SU-DHL-6 (cell line): ENCODE data around the gene LIMCH1.

Experiments
- H2AFZ ChIP-seq: fragments of 200-600 bp; sonication (generic); 2 replicates; pipeline ENCODE4 v1.6.1; 2014; ENCODE audit warnings: low read depth, mild to moderate bottlenecking, moderate library complexity, mixed read lengths, antibody characterized with exemption, low read length; ENCODE audit not compliant: severe bottlenecking
- H3F3A ChIP-seq: fragments of 200-600 bp; shearing (Covaris generic); 2 replicates; pipeline ENCODE4 v1.6.0; 2016; ENCODE audit warnings: antibody characterized with exemption, mild to moderate bottlenecking; ENCODE audit not compliant: insufficient read depth
- H3K27ac ChIP-seq: fragments of 200-600 bp; sonication (generic); 2 replicates; pipeline ENCODE4 v1.5.1; 2016; ENCODE audit warnings: low read depth, mild to moderate bottlenecking, low read length, moderate library complexity, mixed read lengths
- H3K27me3 ChIP-seq: fragments of 200-600 bp; sonication (generic), shearing (Covaris generic); 2 replicates; pipeline ENCODE4 v1.6.0; 2014; ENCODE audit warnings: mild to moderate bottlenecking, low read length
- H3K36me3 ChIP-seq: fragments of 200-600 bp; sonication (generic); 2 replicates; pipeline ENCODE4 v1.6.1; 2014; ENCODE audit warnings: mild to moderate bottlenecking, low read length, mixed read lengths
- H3K4me2 ChIP-seq: fragments of 300-600, 200-600 bp; shearing (Covaris generic), sonication (generic); 2 replicates; pipeline ENCODE4 v1.6.0; 2014; ENCODE audit warnings: low read length, low read depth, mild to moderate bottlenecking; ENCODE audit not compliant: poor library complexity, severe bottlenecking
- H3K4me3 ChIP-seq: fragments of 200-600 bp; sonication (generic); 2 replicates; pipeline ENCODE4 v1.5.1; 2014; ENCODE audit warnings: antibody characterized with exemption, low read length, mild to moderate bottlenecking, mixed read lengths; ENCODE audit not compliant: insufficient read depth, poor library complexity, severe bottlenecking
- H3K79me2 ChIP-seq: fragments of 200-600 bp; sonication (generic); 2 replicates; pipeline ENCODE4 v1.6.1; 2014; ENCODE audit warnings: mild to moderate bottlenecking, low read length, moderate library complexity; ENCODE audit not compliant: insufficient read depth
- H3K9ac ChIP-seq: fragments of 200-600 bp; sonication (generic); 2 replicates; pipeline ENCODE4 v1.7.0; 2014; ENCODE audit warnings: mild to moderate bottlenecking, low read length
- H3K9me2 ChIP-seq: fragments of 200-600 bp; sonication (generic); replicated peaks from 2 replicates; pipeline ENCODE4 v1.6.1; 2014; ENCODE audit warnings: low read length; ENCODE audit not compliant: insufficient read depth
- H3K9me3 ChIP-seq: fragments of 200-600 bp; sonication (generic); 2 replicates; pipeline ENCODE4 v1.6.1; 2014; ENCODE audit warnings: low read length, mixed read lengths; ENCODE audit not compliant: insufficient read depth
- H4K20me1 ChIP-seq: fragments of 200-600 bp; sonication (generic); 2 replicates; pipeline ENCODE4 v1.6.1; 2014; ENCODE audit warnings: low read depth, mild to moderate bottlenecking, antibody characterized with exemption, low read length, moderate library complexity, mixed read lengths
- EZH2phosphoT487 ChIP-seq: fragments of 200-600 bp; sonication (generic), shearing (Covaris generic); conservative IDR thresholded peaks from 2 replicates; pipeline ENCODE4 v1.6.1; 2018; ENCODE audit warnings: mild to moderate bottlenecking, antibody characterized with exemption, low read length, moderate library complexity, mixed read lengths
- TF ChIP-seq, protein P1 (sequence below): fragments of 200-600 bp; sonication (generic); IDR thresholded peaks from one replicate; pipeline ENCODE4 v1.5.1; 2017; ENCODE audit warnings: antibody characterized with exemption, mild to moderate bottlenecking, low read length, moderate library complexity; ENCODE audit not compliant: insufficient read depth, poor library complexity, severe bottlenecking

The LIMCH1 gene

DNA sequence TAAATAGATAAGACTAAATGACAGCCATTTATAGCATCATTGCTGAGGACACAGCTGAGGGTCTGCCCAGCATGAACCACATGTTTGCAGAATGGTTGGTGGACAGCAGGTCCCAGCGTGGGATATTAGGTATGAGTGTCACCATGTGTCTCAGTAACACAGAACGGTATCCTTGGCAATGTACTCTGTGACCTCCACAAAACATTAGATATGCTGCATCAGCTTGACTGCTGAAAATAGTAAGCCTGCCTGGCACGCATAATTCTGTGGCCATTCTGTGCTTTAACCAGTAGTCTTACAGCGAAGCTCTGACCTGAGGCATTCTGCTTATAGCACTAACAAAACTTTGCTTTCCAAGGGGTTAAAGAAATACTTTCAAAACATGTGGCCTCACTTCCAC lies 32.0 kb downstream of the LIMCH1 start:
- Histone ChIP-seq H3K36me3 (no peaks in the 10 kb centered on the region), H3K9me2 (no peaks in the 10 kb centered on the region), H3K4me2 (no peak overlapping the region), H3F3A (no peaks in the 10 kb centered on the region), H3K27me3 (no peaks in the 10 kb centered on the region), H3K4me3 (no peak overlapping the region), H3K9me3 (no peaks in the 10 kb centered on the region), H2AFZ (no peak overlapping the region), H3K9ac (no peak overlapping the region), H3K79me2 (no peaks in the 10 kb centered on the region), H3K27ac (no peak overlapping the region), H4K20me1 (no peaks in the 10 kb centered on the region)
- no peak for TF ChIP-seq EZH2phosphoT487
- TF ChIP-seq, protein P1, sequence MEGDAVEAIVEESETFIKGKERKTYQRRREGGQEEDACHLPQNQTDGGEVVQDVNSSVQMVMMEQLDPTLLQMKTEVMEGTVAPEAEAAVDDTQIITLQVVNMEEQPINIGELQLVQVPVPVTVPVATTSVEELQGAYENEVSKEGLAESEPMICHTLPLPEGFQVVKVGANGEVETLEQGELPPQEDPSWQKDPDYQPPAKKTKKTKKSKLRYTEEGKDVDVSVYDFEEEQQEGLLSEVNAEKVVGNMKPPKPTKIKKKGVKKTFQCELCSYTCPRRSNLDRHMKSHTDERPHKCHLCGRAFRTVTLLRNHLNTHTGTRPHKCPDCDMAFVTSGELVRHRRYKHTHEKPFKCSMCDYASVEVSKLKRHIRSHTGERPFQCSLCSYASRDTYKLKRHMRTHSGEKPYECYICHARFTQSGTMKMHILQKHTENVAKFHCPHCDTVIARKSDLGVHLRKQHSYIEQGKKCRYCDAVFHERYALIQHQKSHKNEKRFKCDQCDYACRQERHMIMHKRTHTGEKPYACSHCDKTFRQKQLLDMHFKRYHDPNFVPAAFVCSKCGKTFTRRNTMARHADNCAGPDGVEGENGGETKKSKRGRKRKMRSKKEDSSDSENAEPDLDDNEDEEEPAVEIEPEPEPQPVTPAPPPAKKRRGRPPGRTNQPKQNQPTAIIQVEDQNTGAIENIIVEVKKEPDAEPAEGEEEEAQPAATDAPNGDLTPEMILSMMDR = no peak

DNA sequence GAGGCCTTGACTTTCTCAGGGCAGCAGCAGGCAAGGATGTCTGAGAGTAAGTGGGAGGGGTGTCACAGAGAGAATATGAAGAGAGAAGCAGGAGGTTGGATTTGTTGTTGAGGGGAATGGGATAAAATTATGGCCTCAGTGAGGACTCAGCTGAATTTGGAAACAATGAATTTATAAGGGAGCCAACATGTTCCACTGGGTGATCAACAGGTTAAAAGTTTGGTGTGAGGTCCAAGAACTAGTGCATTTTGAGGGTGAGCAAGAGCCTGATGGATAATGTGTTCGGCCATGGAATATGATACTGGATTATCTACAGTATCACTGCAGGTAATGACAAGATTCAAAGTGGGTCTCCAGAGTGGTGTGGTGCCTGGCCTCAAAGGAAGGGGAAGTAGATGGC lies 33.5 kb downstream of the LIMCH1 start:
- no peaks in the 10 kb centered on the region for H4K20me1 ChIP-seq
- TF ChIP-seq, protein P1 = no peak
- no peak for TF ChIP-seq EZH2phosphoT487
- no peak overlapping the region for H2AFZ ChIP-seq
- H3K79me2 ChIP-seq = no peaks in the 10 kb centered on the region
- H3K27ac ChIP-seq = no peak overlapping the region
- no peaks in the 10 kb centered on the region for H3K36me3 ChIP-seq
- H3F3A ChIP-seq = no peaks in the 10 kb centered on the region
- no peaks in the 10 kb centered on the region for H3K9me2 ChIP-seq
- H3K27me3 ChIP-seq = no peaks in the 10 kb centered on the region
- no peak overlapping the region for H3K4me3 ChIP-seq
- H3K9me3 ChIP-seq = no peaks in the 10 kb centered on the region
- H3K4me2 ChIP-seq = no peak overlapping the region
- H3K9ac ChIP-seq = no peak overlapping the region

DNA sequence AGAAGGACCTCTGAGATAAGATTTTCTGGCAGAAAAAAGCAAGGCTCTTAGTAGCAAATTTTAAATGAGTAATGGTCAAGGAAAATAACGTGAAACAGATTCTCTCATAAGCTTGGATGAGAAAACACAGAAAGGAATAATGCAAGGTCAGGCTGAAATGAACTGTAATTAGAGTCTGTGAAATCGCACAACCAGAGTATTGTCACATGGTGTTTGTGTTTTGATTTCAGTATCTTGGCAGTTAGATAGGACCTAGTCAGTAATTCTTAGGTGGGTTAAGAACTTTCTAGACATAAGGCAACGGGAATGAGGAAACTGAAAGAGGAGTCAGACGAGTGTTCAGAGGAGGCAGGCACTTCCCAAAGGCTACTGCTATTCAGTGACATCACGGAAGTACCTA lies 34.6 kb downstream of the LIMCH1 start:
- no peak overlapping the region for H3K4me3 ChIP-seq
- TF ChIP-seq, protein P1 = no peak
- TF ChIP-seq EZH2phosphoT487 = no peak
- H3K9me2 ChIP-seq = no peaks in the 10 kb centered on the region
- no peak overlapping the region for H2AFZ ChIP-seq
- no peak overlapping the region for H3K9ac ChIP-seq
- H3F3A ChIP-seq = no peaks in the 10 kb centered on the region
- H3K9me3 ChIP-seq = no peaks in the 10 kb centered on the region
- H4K20me1 ChIP-seq = no peaks in the 10 kb centered on the region
- no peak overlapping the region for H3K27ac ChIP-seq
- no peak overlapping the region for H3K4me2 ChIP-seq
- no peaks in the 10 kb centered on the region for H3K79me2 ChIP-seq
- H3K36me3 ChIP-seq = no peaks in the 10 kb centered on the region
- no peaks in the 10 kb centered on the region for H3K27me3 ChIP-seq

DNA sequence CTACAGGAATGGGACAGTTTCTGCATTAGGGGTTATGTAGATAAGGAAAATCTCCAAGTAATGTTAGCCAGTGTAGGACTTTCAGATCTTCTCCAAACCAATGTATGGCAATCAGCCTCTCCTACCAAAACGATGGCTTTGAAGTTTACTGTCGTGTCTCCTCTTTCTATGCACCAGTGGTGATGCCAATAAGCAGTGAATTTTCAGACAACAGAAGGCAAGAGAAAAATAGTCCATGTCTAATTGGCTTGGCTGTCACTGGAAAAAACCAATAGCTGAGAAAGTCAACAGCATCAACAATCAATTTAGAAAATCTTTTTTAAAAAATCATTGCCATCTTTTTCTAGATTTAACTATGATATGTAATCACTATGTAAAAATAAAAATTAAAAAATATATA lies 35.0 kb downstream of the LIMCH1 start:
- no peak overlapping the region for H3K4me2 ChIP-seq
- no peaks in the 10 kb centered on the region for H3K79me2 ChIP-seq
- no peaks in the 10 kb centered on the region for H3K36me3 ChIP-seq
- H2AFZ ChIP-seq = no peak overlapping the region
- H3F3A ChIP-seq = no peaks in the 10 kb centered on the region
- no peak overlapping the region for H3K4me3 ChIP-seq
- H3K9me3 ChIP-seq = no peaks in the 10 kb centered on the region
- no peak overlapping the region for H3K9ac ChIP-seq
- no peaks in the 10 kb centered on the region for H4K20me1 ChIP-seq
- H3K27ac ChIP-seq = no peak overlapping the region
- H3K9me2 ChIP-seq = no peaks in the 10 kb centered on the region
- no peak for TF ChIP-seq EZH2phosphoT487
- TF ChIP-seq, protein P1 = no peak
- H3K27me3 ChIP-seq = no peaks in the 10 kb centered on the region
